Smooth muscle cell of the brain vasculature (primary cell): ENCODE measurements around the gene IL3RA.
A peak's percentile ranks its signal among the peaks of the same experiment; 100 is the strongest.

Experiments
- DNase-seq: peaks from one replicate; pipeline ENCODE4 v3.0.0-alpha.2; 2012; ENCODE audit warnings: low read depth, low spot score

IL3RA gene

GRCh38 chrX:1384658-1385252 lies 48.2 kb downstream of the IL3RA start:
- no peak for DNase-seq

- no peak for DNase-seq
These were observed 49.0 kb downstream of the IL3RA start for GRCh38 chrX:1385253-1386223.

GRCh38 chrX:1386338-1387127 lies 49.9 kb downstream of the IL3RA start:
- DNase-seq: no peak

GRCh38 chrX:1387141-1387776 lies 50.7 kb downstream of the IL3RA start:
- no peak for DNase-seq

- DNase-seq: no peak
These were observed 52.1 kb downstream of the IL3RA start for GRCh38 chrX:1388651-1389050.

GRCh38 chrX:1389181-1389992 lies 52.8 kb downstream of the IL3RA start:
- no peak for DNase-seq

- DNase-seq: no peak
These were observed 53.4 kb downstream of the IL3RA start for GRCh38 chrX:1389993-1390285.

GRCh38 chrX:1390621-1391369 lies 54.2 kb downstream of the IL3RA start:
- no peak for DNase-seq

GRCh38 chrX:1391370-1391706 lies 54.8 kb downstream of the IL3RA start:
- DNase-seq: peak; percentile 69

- peak; percentile 90 for DNase-seq
These were observed 55.3 kb downstream of the IL3RA start, which contains the start of gene SLC25A6 for GRCh38 chrX:1391707-1392375. SLC25A6 (minus strand) TSS chrX:1392113; CDS start chrX:1392009, 104 bp downstream.

- DNase-seq: peak; percentile 44
These were observed 55.9 kb downstream of the IL3RA start for GRCh38 chrX:1392376-1393068.

GRCh38 chrX:1393871-1394615 lies 57.5 kb downstream of the IL3RA start:
- DNase-seq: no peak

GRCh38 chrX:1394731-1395501 lies 58.3 kb downstream of the IL3RA start:
- no peak for DNase-seq

- no peak for DNase-seq
These were observed 59.1 kb downstream of the IL3RA start for GRCh38 chrX:1395646-1396216.

GRCh38 chrX:1397001-1397400 lies 60.4 kb downstream of the IL3RA start:
- DNase-seq: no peak

- DNase-seq: no peak
These were observed 61.1 kb downstream of the IL3RA start for GRCh38 chrX:1397441-1398270.
